ENCODE data around the gene TERC. TPM values are rescaled to one million over a fixed set of nuclear protein-coding genes. Genes with fewer than 3 reads are reported as not detected.

Gene TERC
- total RNA-seq, 1 donor from 2014 or later: 0.86 TPM

GRCh38 chr3:169769287-169770181, 4.7 kb upstream of the TERC start, which contains the start of gene ACTRT3:
Gene ACTRT3, minus strand, starts transcription at chr3:169769561. Its CDS starts 41 bp downstream, at chr3:169769520.
- peaks cover 5% of the 10 kb centered on the region for H3K4me1 Mint-ChIP-seq (ENCODE audit: low read depth, unreplicated experiment)
- H3K36me3 ChIP-seq (ENCODE audit: insufficient read depth, low read length): peaks cover 5% of the 10 kb centered on the region
- H3K27me3 ChIP-seq (ENCODE audit: insufficient read depth, low read length): no peaks in the 10 kb centered on the region
- peak within 1 kb of the TSS; percentile 58 for H3K27ac ChIP-seq (ENCODE audit: low read depth, low read length)
- peak within 1 kb of the TSS; percentile 83 for H3K9ac ChIP-seq (ENCODE audit: low read length)
- H3K9me3 Mint-ChIP-seq (ENCODE audit: unreplicated experiment): peaks cover 7% of the 10 kb centered on the region
- H3K36me3 Mint-ChIP-seq (ENCODE audit: low read depth, unreplicated experiment): peaks cover 9% of the 10 kb centered on the region
- H3K27me3 Mint-ChIP-seq (ENCODE audit: low read depth, unreplicated experiment): peaks cover 5% of the 10 kb centered on the region
- peaks cover 16% of the 10 kb centered on the region for H3K79me2 ChIP-seq (ENCODE audit: insufficient read depth, low read length)
- peaks cover 5% of the 10 kb centered on the region for H3K4me1 ChIP-seq (ENCODE audit: insufficient read depth, low read length)
- TF ChIP-seq, protein P1, sequence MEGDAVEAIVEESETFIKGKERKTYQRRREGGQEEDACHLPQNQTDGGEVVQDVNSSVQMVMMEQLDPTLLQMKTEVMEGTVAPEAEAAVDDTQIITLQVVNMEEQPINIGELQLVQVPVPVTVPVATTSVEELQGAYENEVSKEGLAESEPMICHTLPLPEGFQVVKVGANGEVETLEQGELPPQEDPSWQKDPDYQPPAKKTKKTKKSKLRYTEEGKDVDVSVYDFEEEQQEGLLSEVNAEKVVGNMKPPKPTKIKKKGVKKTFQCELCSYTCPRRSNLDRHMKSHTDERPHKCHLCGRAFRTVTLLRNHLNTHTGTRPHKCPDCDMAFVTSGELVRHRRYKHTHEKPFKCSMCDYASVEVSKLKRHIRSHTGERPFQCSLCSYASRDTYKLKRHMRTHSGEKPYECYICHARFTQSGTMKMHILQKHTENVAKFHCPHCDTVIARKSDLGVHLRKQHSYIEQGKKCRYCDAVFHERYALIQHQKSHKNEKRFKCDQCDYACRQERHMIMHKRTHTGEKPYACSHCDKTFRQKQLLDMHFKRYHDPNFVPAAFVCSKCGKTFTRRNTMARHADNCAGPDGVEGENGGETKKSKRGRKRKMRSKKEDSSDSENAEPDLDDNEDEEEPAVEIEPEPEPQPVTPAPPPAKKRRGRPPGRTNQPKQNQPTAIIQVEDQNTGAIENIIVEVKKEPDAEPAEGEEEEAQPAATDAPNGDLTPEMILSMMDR (IDR thresholded peaks at IDR 0.05; ENCODE audit: insufficient read depth, low read depth, low read length): no peak
- TF ChIP-seq EZH2 (IDR thresholded peaks at IDR 0.05; ENCODE audit: insufficient read depth, low read length): no peak
- H3K4me2 ChIP-seq (ENCODE audit: low read length): peak within 1 kb of the TSS; percentile 81
- H3K9me3 ChIP-seq (ENCODE audit: insufficient read depth, low read depth, low read length): no peaks in the 10 kb centered on the region
- DNase-seq (ENCODE audit: low read depth) (peak; percentile 72), FAIRE-seq (no peak)
- H3K4me3 ChIP-seq (ENCODE audit: insufficient read depth, low read depth, low read length): peak within 1 kb of the TSS; percentile 65
- peak within 1 kb of the TSS; percentile 81 for H3K4me3 Mint-ChIP-seq (ENCODE audit: unreplicated experiment)
- H2AFZ ChIP-seq (ENCODE audit: low read depth, low read length): peak within 1 kb of the TSS; percentile 79
- peaks cover 8% of the 10 kb centered on the region for H4K20me1 ChIP-seq (ENCODE audit: insufficient read depth, low read length)
- peak within 1 kb of the TSS; percentile 21 for H3K27ac Mint-ChIP-seq (ENCODE audit: unreplicated experiment)

- H3K4me3 ChIP-seq (ENCODE audit: insufficient read depth, low read depth, low read length): peak overlapping the region; percentile 83
- Mint-ChIP-seq H3K27ac (ENCODE audit: unreplicated experiment) (peak overlapping the region; percentile 80), H3K36me3 (ENCODE audit: low read depth, unreplicated experiment) (peaks cover 11% of the 10 kb centered on the region), H3K4me1 (ENCODE audit: low read depth, unreplicated experiment) (no peaks in the 10 kb centered on the region), H3K9me3 (ENCODE audit: unreplicated experiment) (peaks cover 8% of the 10 kb centered on the region), H3K27me3 (ENCODE audit: low read depth, unreplicated experiment) (peaks cover 7% of the 10 kb centered on the region), H3K4me3 (ENCODE audit: unreplicated experiment) (peak overlapping the region; percentile 79)
- no peaks in the 10 kb centered on the region for H3K27me3 ChIP-seq (ENCODE audit: insufficient read depth, low read length)
- no peaks in the 10 kb centered on the region for H4K20me1 ChIP-seq (ENCODE audit: insufficient read depth, low read length)
- DNase-seq (ENCODE audit: low read depth) (peak; percentile 52), FAIRE-seq (no peak)
- no peaks in the 10 kb centered on the region for H3K36me3 ChIP-seq (ENCODE audit: insufficient read depth, low read length)
- peaks cover 5% of the 10 kb centered on the region for H3K4me1 ChIP-seq (ENCODE audit: insufficient read depth, low read length)
- no peak for TF ChIP-seq EZH2 (IDR thresholded peaks at IDR 0.05; ENCODE audit: insufficient read depth, low read length)
- TF ChIP-seq, protein P1 (IDR thresholded peaks at IDR 0.05; ENCODE audit: insufficient read depth, low read depth, low read length): no peak
- peak overlapping the region; percentile 80 for H3K27ac ChIP-seq (ENCODE audit: low read depth, low read length)
- peak overlapping the region; percentile 93 for H3K9ac ChIP-seq (ENCODE audit: low read length)
- peak overlapping the region; percentile 82 for H2AFZ ChIP-seq (ENCODE audit: low read depth, low read length)
- H3K9me3 ChIP-seq (ENCODE audit: insufficient read depth, low read depth, low read length): no peaks in the 10 kb centered on the region
- peak overlapping the region; percentile 92 for H3K4me2 ChIP-seq (ENCODE audit: low read length)
- no peaks in the 10 kb centered on the region for H3K79me2 ChIP-seq (ENCODE audit: insufficient read depth, low read length)
Observed at GRCh38 chr3:169764312-169764881, 463 bp downstream of the TERC start.
